Mononuclear cell (primary cell): ENCODE measurements around the gene GTPBP3. TPM values are rescaled to one million over a fixed set of nuclear protein-coding genes. Genes with fewer than 3 reads are reported as not detected.

Experiments used
- H3K27me3 ChIP-seq: 2 replicates; pipeline ENCODE4 v1.6.0; 2011; ENCODE audit warnings: low read length, control low read depth; ENCODE audit not compliant: insufficient read depth
- H3K4me1 ChIP-seq: 2 replicates; pipeline ENCODE4 v1.5.1; 2011; ENCODE audit warnings: mild to moderate bottlenecking, low read length, control low read depth; ENCODE audit not compliant: insufficient read depth
- H3K4me3 ChIP-seq: 2 replicates; pipeline ENCODE4 v1.5.1; 2011; ENCODE audit warnings: mild to moderate bottlenecking, low read length, moderate library complexity
- H3K9me3 ChIP-seq: 2 replicates; pipeline ENCODE4 v1.5.1; 2011; ENCODE audit warnings: low read depth, mild to moderate bottlenecking, control low read depth, low read length
- total RNA-seq: library from RNA; depleted of rRNA; stranded (reverse); fragments of >200 nt; gene quantifications from one replicate; pipeline ENCODE4 v1.2.3, GENCODE V29; 2012

Gene GTPBP3
- total RNA-seq, 1 donor: 11.3 TPM

DNA sequence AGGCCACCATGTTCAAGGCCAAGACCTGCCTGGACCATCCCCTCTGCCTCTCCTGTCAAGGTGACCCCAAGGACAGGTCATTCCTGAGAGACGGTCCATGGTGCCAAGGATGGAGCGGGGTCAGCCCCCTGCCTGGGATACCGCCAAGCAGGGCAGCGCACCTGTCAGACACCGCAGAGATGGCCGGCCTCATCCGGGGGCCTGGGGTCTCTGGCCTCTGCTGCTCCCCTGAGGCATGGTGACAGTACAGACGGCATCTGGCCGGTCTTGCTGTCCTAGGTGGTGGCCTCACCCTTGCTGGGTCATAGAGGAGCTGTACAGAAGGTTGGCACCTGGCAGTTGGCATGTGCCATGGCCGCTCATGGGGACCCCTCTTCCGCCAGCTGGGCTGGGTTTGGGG is 16.9 kb upstream of the GTPBP3 start:
- peaks cover 8% of the 10 kb centered on the region for H3K4me1 ChIP-seq
- no peaks in the 10 kb centered on the region for H3K27me3 ChIP-seq
- H3K9me3 ChIP-seq: no peaks in the 10 kb centered on the region
- H3K4me3 ChIP-seq: no peak overlapping the region

DNA sequence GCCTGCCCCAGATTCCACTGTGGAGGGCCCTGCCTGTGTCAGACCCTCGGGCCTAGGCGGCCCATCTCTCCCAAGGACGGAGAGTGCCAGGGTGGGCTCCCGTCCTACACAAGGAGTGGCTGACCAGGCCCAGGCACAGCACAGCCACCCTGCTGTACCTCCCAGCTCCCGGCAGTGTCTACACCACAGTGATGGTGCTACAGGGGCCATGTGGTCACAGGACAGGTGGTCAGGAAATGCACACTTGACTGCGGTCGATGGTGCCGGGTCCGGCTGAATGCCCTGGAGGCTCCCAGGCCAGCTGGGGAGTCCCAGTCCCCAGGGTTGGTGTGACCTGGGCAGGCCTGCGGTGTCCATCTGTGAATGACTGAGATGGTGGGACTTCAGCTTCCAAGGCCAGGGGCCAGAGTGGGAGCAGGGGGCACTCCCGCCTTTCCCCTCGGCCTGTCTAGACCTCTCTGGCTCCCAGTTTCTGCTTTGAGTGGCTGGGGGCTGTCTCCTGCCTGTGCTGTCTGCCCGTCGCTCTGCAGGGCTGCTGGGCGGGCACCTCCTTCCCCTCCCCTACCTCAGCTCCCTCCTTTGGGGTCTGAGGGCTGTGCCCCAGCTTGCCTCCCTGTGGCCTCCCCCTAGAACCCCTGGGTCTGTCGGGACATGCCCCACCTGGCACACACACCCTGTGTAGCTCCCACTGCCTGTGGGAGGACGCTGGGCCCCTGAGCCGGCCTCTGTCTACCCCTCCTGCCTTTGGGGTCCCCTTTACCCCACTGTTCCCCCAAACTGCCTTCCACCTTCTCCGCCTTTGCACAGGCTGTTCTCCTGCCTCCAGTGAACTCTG is 15.5 kb upstream of the GTPBP3 start:
- no peak overlapping the region for H3K4me3 ChIP-seq
- H3K9me3 ChIP-seq: no peaks in the 10 kb centered on the region
- H3K27me3 ChIP-seq: no peaks in the 10 kb centered on the region
- peaks cover 7% of the 10 kb centered on the region for H3K4me1 ChIP-seq

DNA sequence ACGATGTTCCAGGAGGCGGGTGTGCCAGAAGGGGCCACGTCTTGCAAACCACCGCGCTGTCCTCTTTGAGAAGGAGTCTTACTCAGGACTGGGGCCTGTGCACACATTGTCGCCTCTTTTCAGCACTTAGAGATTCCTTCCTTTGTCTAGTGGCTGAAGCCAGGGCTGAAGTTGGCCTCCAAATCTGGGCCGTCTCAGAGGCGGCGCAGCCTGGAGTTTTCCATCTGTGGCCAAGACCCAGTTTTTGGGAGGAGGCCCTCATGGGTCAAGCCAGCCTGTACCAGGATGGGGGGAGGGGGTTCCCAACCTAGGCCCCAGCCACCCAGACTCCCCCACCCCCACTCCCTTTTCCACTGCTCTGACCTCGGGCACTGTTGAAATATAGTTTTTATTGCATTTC is 14.5 kb upstream of the GTPBP3 start:
- no peak overlapping the region for H3K4me3 ChIP-seq
- H3K27me3 ChIP-seq: no peaks in the 10 kb centered on the region
- H3K9me3 ChIP-seq: no peaks in the 10 kb centered on the region
- H3K4me1 ChIP-seq: no peaks in the 10 kb centered on the region

DNA sequence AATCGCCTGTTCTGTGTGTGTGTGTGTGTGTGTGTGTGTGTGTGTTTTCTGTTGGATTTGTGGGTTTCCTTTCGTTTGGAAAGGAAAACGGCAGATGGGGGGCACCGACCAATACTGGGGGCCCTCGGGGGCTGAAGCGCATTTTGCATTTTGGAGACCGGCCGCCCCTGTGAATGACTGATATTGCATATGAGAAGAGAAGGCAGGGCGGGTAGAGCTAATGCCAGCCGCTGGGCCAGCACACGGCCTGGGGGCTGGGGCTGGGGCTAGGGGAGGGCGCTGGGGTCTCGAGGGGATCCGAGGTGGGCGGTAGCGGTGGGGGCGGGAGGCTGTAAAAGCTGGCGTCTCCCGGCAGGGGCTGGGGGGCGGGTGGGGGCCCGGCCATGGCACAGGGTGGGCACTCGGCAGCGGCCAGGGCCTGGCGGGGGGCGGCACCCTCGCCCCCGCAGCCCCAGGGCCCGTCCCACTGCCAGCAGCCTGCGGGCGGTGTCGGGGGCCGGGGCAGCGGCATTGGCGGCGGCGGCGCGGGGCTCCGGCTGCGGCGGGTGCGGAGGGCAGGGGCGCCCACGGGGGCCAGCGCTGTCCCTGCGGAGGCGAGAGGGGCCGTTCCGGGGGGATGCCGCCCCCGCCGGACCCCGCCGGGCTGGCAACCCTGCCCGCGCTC is 13.9 kb upstream of the GTPBP3 start:
- Histone ChIP-seq H3K9me3 (no peaks in the 10 kb centered on the region), H3K27me3 (no peaks in the 10 kb centered on the region), H3K4me1 (no peaks in the 10 kb centered on the region), H3K4me3 (no peak overlapping the region)

DNA sequence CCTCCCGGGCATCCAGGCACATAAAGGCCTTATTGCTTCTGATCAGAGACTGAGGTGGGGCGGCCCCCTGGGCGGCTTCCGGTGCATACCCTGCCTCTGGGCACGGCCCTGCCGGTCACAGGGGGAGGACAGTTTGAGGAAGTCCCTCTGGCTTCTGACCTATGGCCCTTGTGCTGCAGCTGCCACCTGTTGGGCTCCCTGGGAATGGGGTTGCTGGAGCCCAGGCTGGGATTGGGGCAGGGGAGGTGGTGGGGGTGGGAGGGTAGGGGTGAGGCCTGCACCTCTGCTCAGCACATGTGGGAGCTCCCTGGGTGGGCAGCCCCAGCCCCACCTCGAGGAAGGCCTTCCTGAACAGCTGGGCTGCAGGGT is 13.4 kb upstream of the GTPBP3 start:
- Histone ChIP-seq H3K27me3 (no peaks in the 10 kb centered on the region), H3K4me3 (no peak overlapping the region), H3K9me3 (no peaks in the 10 kb centered on the region), H3K4me1 (peaks cover 3% of the 10 kb centered on the region)

- Histone ChIP-seq H3K4me3 (no peak overlapping the region), H3K4me1 (peaks cover 9% of the 10 kb centered on the region), H3K27me3 (peaks cover 5% of the 10 kb centered on the region)
Observed at GRCh38 chr19:17324357-17325114, 12.8 kb upstream of the GTPBP3 start.

DNA sequence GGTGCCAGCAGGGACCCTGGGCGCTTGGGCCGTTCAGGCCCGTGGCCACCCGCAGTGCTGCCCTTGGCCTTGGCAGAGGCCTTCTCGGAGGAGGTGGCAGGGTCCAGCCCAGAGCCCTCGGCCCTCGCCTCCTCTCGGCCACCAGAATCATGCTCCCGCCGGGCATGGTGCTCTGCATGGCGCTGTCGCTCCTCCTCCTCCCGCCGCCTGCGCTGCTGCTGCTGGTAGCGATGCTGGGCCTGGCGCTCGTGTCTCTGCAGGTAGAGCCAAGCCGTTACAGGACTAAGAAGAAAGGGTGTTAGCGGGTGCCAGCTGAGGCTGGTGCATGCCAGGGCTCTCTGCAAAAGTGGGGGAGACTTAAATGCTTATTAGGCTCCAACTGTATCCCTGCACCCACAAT is 12.2 kb upstream of the GTPBP3 start:
- Histone ChIP-seq H3K27me3 (peaks cover 11% of the 10 kb centered on the region), H3K4me1 (peaks cover 11% of the 10 kb centered on the region), H3K4me3 (no peak overlapping the region), H3K9me3 (no peaks in the 10 kb centered on the region)

More at GRCh38 chr19:17324357-17325114, 12.8 kb upstream of the GTPBP3 start:
- H3K9me3 ChIP-seq: no peaks in the 10 kb centered on the region

- H3K9me3 ChIP-seq: no peaks in the 10 kb centered on the region
- peaks cover 11% of the 10 kb centered on the region for H3K4me1 ChIP-seq
- no peak overlapping the region for H3K4me3 ChIP-seq
- peaks cover 14% of the 10 kb centered on the region for H3K27me3 ChIP-seq
Observed at GRCh38 chr19:17325881-17326594, 11.3 kb upstream of the GTPBP3 start.

DNA sequence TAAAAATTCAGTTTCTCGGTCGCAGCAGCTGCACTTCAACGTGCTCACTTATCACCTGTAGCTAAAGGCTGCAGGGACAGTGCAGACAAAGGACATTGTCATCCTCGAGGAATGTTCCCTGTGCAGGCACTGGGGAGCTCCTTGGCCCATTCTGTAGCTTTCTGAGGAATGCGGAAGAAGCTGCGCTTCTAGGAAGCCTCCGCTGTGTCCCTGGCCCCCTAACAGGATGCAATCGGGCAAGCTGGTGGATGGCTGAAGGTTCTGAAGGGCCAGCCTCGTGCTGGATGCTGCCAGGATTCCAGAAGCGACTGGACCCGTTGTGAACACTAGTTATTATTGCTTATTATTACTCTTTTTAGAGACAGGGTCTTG is 10.8 kb upstream of the GTPBP3 start:
- Histone ChIP-seq H3K4me3 (no peak overlapping the region), H3K4me1 (peaks cover 11% of the 10 kb centered on the region), H3K9me3 (no peaks in the 10 kb centered on the region), H3K27me3 (peaks cover 14% of the 10 kb centered on the region)

GRCh38 chr19:17327068-17327653 is 10.2 kb upstream of the GTPBP3 start:
- Histone ChIP-seq H3K4me1 (peaks cover 11% of the 10 kb centered on the region), H3K4me3 (no peak overlapping the region), H3K9me3 (no peaks in the 10 kb centered on the region), H3K27me3 (peaks cover 14% of the 10 kb centered on the region)

GRCh38 chr19:17327654-17328516 is 9.5 kb upstream of the GTPBP3 start:
- Histone ChIP-seq H3K27me3 (peaks cover 14% of the 10 kb centered on the region), H3K4me3 (peak overlapping the region; percentile 45), H3K9me3 (no peaks in the 10 kb centered on the region), H3K4me1 (peaks cover 11% of the 10 kb centered on the region)

DNA sequence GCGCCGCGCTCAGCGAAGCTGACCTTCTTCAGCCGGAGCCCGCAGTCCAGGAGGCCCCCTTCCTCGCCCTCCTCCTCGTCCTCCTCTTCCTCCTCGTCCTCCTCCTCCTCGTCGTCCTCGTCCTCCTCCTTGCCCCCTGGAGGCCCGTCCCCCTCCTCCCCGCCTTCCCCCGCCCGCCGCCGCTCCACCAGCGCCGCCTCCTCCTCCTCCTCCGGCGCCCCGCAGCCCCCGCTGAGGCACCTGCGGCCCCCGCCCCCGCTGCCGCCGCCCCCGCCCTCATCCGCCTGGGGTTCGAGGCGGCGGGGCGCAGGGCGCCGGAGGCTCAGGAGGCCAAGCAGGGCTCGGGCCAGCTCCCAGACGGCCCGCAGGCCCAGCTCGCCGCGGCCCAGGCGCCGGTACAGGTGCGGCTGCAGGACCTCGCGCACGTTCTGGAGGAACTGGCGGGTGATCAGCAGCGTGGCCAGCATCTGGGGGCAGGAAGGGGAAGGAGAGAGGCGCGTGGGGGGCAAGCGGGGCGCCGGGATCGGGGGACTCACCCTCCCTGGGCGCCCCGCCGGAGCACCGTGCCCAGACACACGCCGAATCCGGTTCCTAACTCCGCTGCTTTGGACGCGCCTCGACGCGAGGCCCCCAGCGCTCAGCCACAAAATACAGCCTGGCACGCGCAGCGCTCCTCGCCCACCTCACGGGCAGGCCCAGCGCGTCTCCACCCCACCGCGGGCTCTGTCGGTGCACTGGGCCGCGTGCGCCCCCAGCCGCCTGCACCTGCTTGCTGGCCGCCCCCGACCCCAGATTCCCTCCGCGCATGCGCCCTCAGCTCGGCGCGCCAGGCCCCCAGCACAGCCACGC is 8.6 kb upstream of the GTPBP3 start:
- H3K4me3 ChIP-seq: peak overlapping the region; percentile 45
- no peaks in the 10 kb centered on the region for H3K9me3 ChIP-seq
- H3K27me3 ChIP-seq: peaks cover 14% of the 10 kb centered on the region
- peaks cover 19% of the 10 kb centered on the region for H3K4me1 ChIP-seq
